Tibial nerve (tissue), 4 donors: Measurements from ENCODE around the gene SLC7A10. TPM values are rescaled to one million over a fixed set of nuclear protein-coding genes. Genes with fewer than 3 reads are reported as not detected.
"Not testable (repeated sequence)": the region's sequence is repeated elsewhere in the genome, so short reads cannot be mapped to it uniquely, and the experiment has no call there.

Experiments
- DNase-seq, 2 donors: peaks; one replicate each; pipeline ENCODE4 v3.0.0-alpha.2; 2019; ENCODE audit warnings: low spot score in 2 of 2
- H3K27ac ChIP-seq, 4 donors: fragments of 200-600 bp; sonication (generic) in 3 of 4; one replicate each; pipeline ENCODE4 v1.5.1; 2017 to 2019; ENCODE audit warnings: mild to moderate bottlenecking in 1 of 4
- H3K27me3 ChIP-seq, 2 donors: fragments of 200-600 bp; sonication (generic) in 1 of 2; one replicate each; pipeline versions ENCODE4 v1.5.1 to v1.6.0; 2017 to 2019
- H3K36me3 ChIP-seq, 3 donors: fragments of 200-600 bp; sonication (generic); one replicate each; pipeline ENCODE4 v1.5.1; 2018 to 2019
- H3K4me1 ChIP-seq, 4 donors: fragments of 200-600 bp; sonication (generic) in 3 of 4; one replicate each; pipeline ENCODE4 v1.5.1; 2017 to 2019
- H3K4me3 ChIP-seq, 4 donors: fragments of 200-600 bp; sonication (generic) in 3 of 4; one replicate each; pipeline ENCODE4 v1.5.1; 2017 to 2019; ENCODE audit warnings: mild to moderate bottlenecking in 1 of 4, moderate library complexity in 1 of 4
- H3K9me3 ChIP-seq, 4 donors: fragments of 200-600 bp; sonication (generic) in 3 of 4; one replicate each; pipeline ENCODE4 v1.5.1; 2017 to 2019
- CTCF ChIP-seq, 5 experiments: fragments of 200-600 bp in 3 of 5; fragments of 450-650 bp in 2 of 5; sonication (generic) in 3 of 5; IDR thresholded peaks; one replicate each; pipeline ENCODE4 v1.5.1; 2016 to 2019; ENCODE audit warnings: antibody characterized with exemption in 5 of 5, mild to moderate bottlenecking in 3 of 5, moderate library complexity in 2 of 5
- EP300 ChIP-seq, 2 donors: sonication (generic); formaldehyde crosslinking; IDR thresholded peaks; one replicate each; pipeline ENCODE4 v1.6.1; 2017; ENCODE audit warnings: antibody characterized with exemption in 2 of 2, mild to moderate bottlenecking in 1 of 2
- POLR2A ChIP-seq, 2 donors: fragments of 450-650 bp; IDR thresholded peaks; one replicate each; pipeline ENCODE4 v1.6.1; 2017; ENCODE audit warnings: antibody characterized with exemption in 2 of 2, mild to moderate bottlenecking in 2 of 2, moderate library complexity in 2 of 2
- WGBS, 2 donors: methylation state at CpG; one replicate each; pipeline ENCODE4 v1.1.5; 2018; 5-methylcytosine and 5-hydroxymethylcytosine counted together
- total RNA-seq, 4 donors: library from RNA; depleted of rRNA; stranded (reverse); fragments of >200 nt; gene quantifications; one replicate each; pipeline ENCODE4 v1.1.0, GENCODE V29; 2016

Gene SLC7A10
- total RNA-seq, 4 donors from 2014 or later, result 4.3 to 25.8 (median 13.2) TPM

- Histone ChIP-seq H3K27me3 (peaks cover 0 to 57% of the 10 kb centered on the region in 2 donors), H3K36me3 (no peaks in the 10 kb centered on the region), H3K4me3 (peak overlapping the region in 1 of 4 donors; percentile 32), H3K9me3 (peaks cover 0 to 33% (median 7%) of the 10 kb centered on the region in 4 donors), H3K4me1 (peaks cover 0 to 24% (median 6%) of the 10 kb centered on the region in 4 donors), H3K27ac (no peak overlapping the region)
- TF ChIP-seq CTCF (IDR thresholded peaks at IDR 0.05) (no peak), POLR2A (IDR thresholded peaks at IDR 0.05) (no peak)
- DNase-seq, result no peak
- WGBS, 2 donors, result 71 to 75% methylated on average over 8 to 16 of the region's 18 CpGs
These were observed 774 bp downstream of the SLC7A10 start for GRCh38 chr19:33224694-33225457.

- not testable (repeated sequence) for DNase-seq, H3K9me3 ChIP-seq, H3K36me3 ChIP-seq, H3K4me3 ChIP-seq, H3K27ac ChIP-seq
- WGBS, 2 donors, result 91 to 92% methylated on average over 2 of the region's 2 CpGs
- Histone ChIP-seq H3K4me1 (peaks cover 0 to 35% (median 9%) of the 10 kb centered on the region in 4 donors), H3K27me3 (peaks cover 0 to 35% of the 10 kb centered on the region in 2 donors)
These were observed 3.4 kb downstream of the SLC7A10 start for GRCh38 chr19:33222255-33222654.

- no peak for DNase-seq
- Histone ChIP-seq H3K36me3 (no peaks in the 10 kb centered on the region), H3K4me1 (peaks cover 0 to 31% (median 9%) of the 10 kb centered on the region in 4 donors), H3K9me3 (peaks cover 0 to under 1% (median 0%) of the 10 kb centered on the region in 4 donors), H3K27me3 (peaks cover 0 to 29% of the 10 kb centered on the region in 2 donors), H3K27ac (no peak overlapping the region), H3K4me3 (no peak overlapping the region)
- 34 to 83% methylated on average over 6 of the region's 6 CpGs for WGBS, 2 donors
- no peak for TF ChIP-seq CTCF (IDR thresholded peaks at IDR 0.05)
- TF ChIP-seq EP300 (IDR thresholded peaks at IDR 0.05), result no peak
- TF ChIP-seq POLR2A (IDR thresholded peaks at IDR 0.05), result no peak
These were observed 4.0 kb downstream of the SLC7A10 start for GRCh38 chr19:33221638-33222037.

- Histone ChIP-seq H3K9me3 (no peaks in the 10 kb centered on the region), H3K4me3 (no peak overlapping the region), H3K4me1 (peaks cover 0 to 22% (median 6%) of the 10 kb centered on the region in 4 donors), H3K36me3 (no peaks in the 10 kb centered on the region), H3K27ac (no peak overlapping the region), H3K27me3 (peaks cover 0 to 20% of the 10 kb centered on the region in 2 donors)
- WGBS, 2 donors, result 86 to 88% methylated on average over 9 of the region's 9 CpGs
- TF ChIP-seq CTCF (IDR thresholded peaks at IDR 0.05) (no peak), POLR2A (IDR thresholded peaks at IDR 0.05) (no peak), EP300 (IDR thresholded peaks at IDR 0.05) (no peak)
- no peak for DNase-seq
These were observed 4.9 kb downstream of the SLC7A10 start for GRCh38 chr19:33220735-33221134.

- no peak for TF ChIP-seq EP300 (IDR thresholded peaks at IDR 0.05)
- no peak for TF ChIP-seq POLR2A (IDR thresholded peaks at IDR 0.05)
- TF ChIP-seq CTCF (IDR thresholded peaks at IDR 0.05), result no peak
- H3K27ac ChIP-seq, result no peak overlapping the region
- WGBS, 2 donors, result 90% methylated on average over 17 to 18 of the region's 18 CpGs
- peaks cover 0 to 15% of the 10 kb centered on the region in 2 donors for H3K27me3 ChIP-seq
- no peak for DNase-seq
- H3K36me3 ChIP-seq, result no peaks in the 10 kb centered on the region
- H3K4me1 ChIP-seq, result peaks cover 0 to 15% (median 3%) of the 10 kb centered on the region in 4 donors
- no peak overlapping the region for H3K4me3 ChIP-seq
- H3K9me3 ChIP-seq, result no peaks in the 10 kb centered on the region
These were observed 5.5 kb downstream of the SLC7A10 start for GRCh38 chr19:33220115-33220514.
